NT2/D1 (cell line): ENCODE data around the gene HTR6.

ENCODE experiments used
- DNase-seq: peaks from one replicate; pipeline ENCODE4 v3.0.0-alpha.2; 2011; ENCODE audit warnings: low read depth, low spot score
- H3K27me3 ChIP-seq: 2 replicates; pipeline ENCODE4 v1.6.0; 2011; ENCODE audit warnings: mild to moderate bottlenecking; ENCODE audit not compliant: insufficient read length, insufficient read depth
- H3K36me3 ChIP-seq: 2 replicates; pipeline ENCODE4 v1.6.1; 2011; ENCODE audit warnings: mild to moderate bottlenecking, low read length, mixed read lengths; ENCODE audit not compliant: insufficient read depth, insufficient read length
- H3K4me1 ChIP-seq: 2 replicates; pipeline ENCODE4 v1.5.1; 2011; ENCODE audit not compliant: insufficient read depth, insufficient read length
- H3K4me3 ChIP-seq: 2 replicates; pipeline ENCODE4 v1.5.1; 2011; ENCODE audit warnings: low read depth; ENCODE audit not compliant: insufficient read length
- H3K9ac ChIP-seq: 2 replicates; pipeline ENCODE4 v1.6.0; 2011; ENCODE audit warnings: low read depth; ENCODE audit not compliant: insufficient read length
- H3K9me3 ChIP-seq: 2 replicates; pipeline ENCODE4 v1.5.1; 2011; ENCODE audit warnings: mild to moderate bottlenecking, low read length; ENCODE audit not compliant: insufficient read depth
- SUZ12 ChIP-seq: IDR thresholded peaks from 2 replicates; pipeline ENCODE4 v1.6.1; 2011; ENCODE audit not compliant: insufficient read length, insufficient read depth; ENCODE audit errors: extremely low read depth
- YY1 ChIP-seq: IDR thresholded peaks from 2 replicates; pipeline ENCODE4 v1.6.1; 2011; ENCODE audit not compliant: insufficient read length, insufficient read depth
- ZNF274 ChIP-seq: IDR thresholded peaks from 2 replicates; pipeline ENCODE4 v1.6.1; 2011; ENCODE audit warnings: mild to moderate bottlenecking, low read depth, low read length

The HTR6 gene

DNA sequence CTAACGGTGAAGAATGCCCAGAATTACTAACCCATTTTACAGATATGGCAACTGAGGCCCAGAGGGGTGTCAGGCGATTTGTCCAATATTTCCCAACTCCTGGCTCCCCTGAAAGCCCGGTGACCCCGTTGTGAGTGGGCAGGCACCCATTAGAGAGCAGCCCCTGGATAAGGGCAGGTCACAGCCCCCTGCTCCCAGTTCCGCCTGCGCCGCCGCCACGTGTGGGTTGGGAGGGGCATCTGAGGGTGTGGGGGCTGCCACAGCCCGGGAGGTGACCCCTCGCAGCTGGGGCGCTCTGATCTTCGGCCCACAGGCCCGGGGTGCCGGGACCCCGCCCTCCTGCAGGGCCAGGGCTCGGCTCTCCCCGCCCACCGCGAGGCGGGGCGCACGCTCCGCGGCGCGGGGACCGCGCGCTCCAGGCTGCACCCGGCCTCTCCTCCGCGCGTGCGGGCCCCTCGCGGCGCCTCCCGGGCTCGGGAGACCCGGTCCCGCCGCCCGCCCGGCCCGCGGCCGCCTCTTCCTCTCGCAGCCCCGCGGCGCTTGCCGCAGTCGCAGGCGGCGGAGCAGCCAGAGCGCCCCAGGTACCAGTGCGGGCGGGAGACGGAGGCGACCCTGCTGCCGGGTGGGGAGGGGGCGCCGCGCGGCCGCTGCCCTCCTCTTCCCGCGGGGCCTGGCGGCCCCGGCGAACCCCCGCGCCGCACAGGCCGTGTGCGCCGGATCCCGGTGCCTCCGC lies at the start of gene HTR6:
TSS of gene HTR6 (plus strand) at position 423 of the 733 bp plus-strand sequence. CDS start 879 bp downstream, outside the sequence.
- H3K27me3 ChIP-seq = peaks cover 23% of the 10 kb centered on the region
- TF ChIP-seq SUZ12 (no peak), ZNF274 (no peak), YY1 (no peak)
- DNase-seq = no peak
- no peaks in the 10 kb centered on the region for H3K4me1 ChIP-seq
- H3K9me3 ChIP-seq = no peaks in the 10 kb centered on the region
- no peaks in the 10 kb centered on the region for H3K36me3 ChIP-seq
- peak within 1 kb of the TSS; percentile 61 for H3K4me3 ChIP-seq
- peak within 1 kb of the TSS; percentile 74 for H3K9ac ChIP-seq

DNA sequence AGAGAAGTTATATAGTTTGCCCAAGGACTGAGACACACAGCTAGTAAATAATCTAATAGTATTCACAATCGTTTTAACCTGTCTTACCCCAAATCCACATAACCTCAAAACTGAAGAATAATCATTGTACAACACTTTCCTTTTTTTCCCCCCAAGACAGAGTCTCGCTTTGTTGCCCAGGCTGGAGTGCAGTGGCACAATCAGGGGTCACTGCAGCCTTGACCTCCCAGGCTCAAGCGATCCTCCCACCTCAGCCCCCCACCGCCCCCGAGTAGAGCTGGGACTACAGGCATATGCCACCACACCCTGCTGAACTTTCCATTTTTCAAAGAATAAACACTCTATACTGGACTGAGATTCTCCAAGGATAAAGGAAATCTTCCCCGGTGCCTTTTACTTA lies 49.2 kb upstream of the HTR6 start:
- no peaks in the 10 kb centered on the region for H3K4me1 ChIP-seq

DNA sequence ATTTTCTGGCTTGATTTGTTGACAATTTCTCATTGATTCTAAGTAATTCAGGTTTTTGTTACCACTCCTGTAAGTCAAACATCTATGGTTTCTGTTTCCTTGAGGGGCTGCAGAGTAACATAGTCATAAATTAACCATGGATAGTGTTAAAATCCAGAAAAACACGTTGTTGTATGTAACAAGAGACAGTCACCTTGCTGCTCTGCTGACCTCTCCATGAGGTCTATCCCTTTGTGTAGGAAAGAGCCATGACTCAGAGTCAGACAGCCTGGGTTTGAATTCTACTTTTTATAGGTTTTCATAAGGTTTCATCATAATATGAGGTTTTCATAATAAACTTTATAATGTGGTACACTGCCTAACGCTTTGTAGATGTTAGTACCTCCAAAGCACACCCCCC lies 48.2 kb upstream of the HTR6 start:
- no peaks in the 10 kb centered on the region for H3K27me3 ChIP-seq

More for the DNA sequence above, 49.2 kb upstream of the HTR6 start:
- H3K9me3 ChIP-seq = no peaks in the 10 kb centered on the region
- TF ChIP-seq ZNF274 (no peak), YY1 (no peak), SUZ12 (no peak)
- H3K4me3 ChIP-seq = no peak overlapping the region
- H3K27me3 ChIP-seq = no peaks in the 10 kb centered on the region
- H3K9ac ChIP-seq = no peak overlapping the region
- peaks cover 22% of the 10 kb centered on the region for H3K36me3 ChIP-seq
- no peak for DNase-seq

GRCh38 chr1:19617376-19617775 lies 47.3 kb upstream of the HTR6 start:
- Histone ChIP-seq H3K27me3 (no peaks in the 10 kb centered on the region), H3K36me3 (peaks cover 24% of the 10 kb centered on the region), H3K9me3 (no peaks in the 10 kb centered on the region), H3K4me3 (no peak overlapping the region), H3K4me1 (no peaks in the 10 kb centered on the region), H3K9ac (no peak overlapping the region)
- TF ChIP-seq YY1 (no peak), SUZ12 (no peak), ZNF274 (no peak)
- no peak for DNase-seq

More for the DNA sequence above, 48.2 kb upstream of the HTR6 start:
- DNase-seq = no peak
- H3K36me3 ChIP-seq = peaks cover 22% of the 10 kb centered on the region
- no peaks in the 10 kb centered on the region for H3K9me3 ChIP-seq
- H3K4me3 ChIP-seq = no peak overlapping the region
- H3K9ac ChIP-seq = no peak overlapping the region
- no peaks in the 10 kb centered on the region for H3K4me1 ChIP-seq
- no peak for TF ChIP-seq ZNF274
- no peak for TF ChIP-seq SUZ12
- TF ChIP-seq YY1 = no peak

GRCh38 chr1:19618428-19618827 lies 46.2 kb upstream of the HTR6 start:
- DNase-seq = no peak
- H3K9ac ChIP-seq = no peak overlapping the region
- H3K4me1 ChIP-seq = no peaks in the 10 kb centered on the region
- H3K36me3 ChIP-seq = peaks cover 22% of the 10 kb centered on the region
- H3K4me3 ChIP-seq = no peak overlapping the region
- H3K27me3 ChIP-seq = no peaks in the 10 kb centered on the region
- H3K9me3 ChIP-seq = no peaks in the 10 kb centered on the region
- no peak for TF ChIP-seq YY1

GRCh38 chr1:19619697-19620384 lies 44.8 kb upstream of the HTR6 start:
- H3K4me3 ChIP-seq = no peak overlapping the region
- H3K9me3 ChIP-seq = no peaks in the 10 kb centered on the region
- H3K9ac ChIP-seq = no peak overlapping the region
- peaks cover 26% of the 10 kb centered on the region for H3K36me3 ChIP-seq
- TF ChIP-seq YY1 (no peak), ZNF274 (no peak)
- no peak for DNase-seq
- H3K4me1 ChIP-seq = no peaks in the 10 kb centered on the region
- H3K27me3 ChIP-seq = no peaks in the 10 kb centered on the region

DNA sequence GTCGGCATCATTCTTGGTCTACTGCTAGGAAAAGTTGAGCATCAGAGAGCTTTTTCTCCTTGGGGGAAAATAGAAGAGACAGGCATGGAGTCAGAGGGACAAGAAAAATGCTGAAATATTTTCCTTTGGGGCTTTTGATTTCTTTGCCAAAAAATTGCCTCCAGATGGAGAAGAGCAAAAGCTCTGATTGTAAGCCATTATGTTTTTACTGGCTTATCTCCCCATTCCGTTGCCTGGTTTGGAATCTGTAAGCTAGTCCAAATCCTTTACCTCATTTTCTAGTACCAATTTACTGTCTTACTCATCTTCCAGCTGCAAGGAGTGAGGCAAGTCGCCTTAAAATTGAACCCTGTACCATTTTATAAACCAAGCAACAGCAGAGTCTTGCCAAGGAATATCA lies 43.9 kb upstream of the HTR6 start:
- Histone ChIP-seq H3K36me3 (peaks cover 33% of the 10 kb centered on the region), H3K9ac (no peak overlapping the region)

More for the DNA sequence above, 43.9 kb upstream of the HTR6 start:
- Histone ChIP-seq H3K27me3 (no peaks in the 10 kb centered on the region), H3K4me3 (no peak overlapping the region), H3K4me1 (no peaks in the 10 kb centered on the region), H3K9me3 (no peaks in the 10 kb centered on the region)
- no peak for TF ChIP-seq ZNF274
- TF ChIP-seq SUZ12 = no peak
- no peak for TF ChIP-seq YY1
- DNase-seq = no peak
